ENCODE results near the gene UGT1A1.

GRCh38 chr2:233815861-233816260 lies 55.8 kb downstream of the UGT1A1 start:
- TF ChIP-seq ATF3 (IDR thresholded peaks at IDR 0.05; ENCODE audit: borderline replicate concordance, extremely low read depth, low read depth, low read length) (no peak), CTCF (IDR thresholded peaks at IDR 0.05 in 2 of 3, conservative IDR thresholded peaks at IDR 0.05 in 1 of 3; ENCODE audit: control insufficient read depth in 2 of 3, extremely low read depth in 1 of 3, insufficient read depth in 1 of 3, low read depth in 3 of 3, low read length in 3 of 3) (no peak), SIN3A (IDR thresholded peaks at IDR 0.05; ENCODE audit: low read depth, low read length) (no peak), BHLHE40 (IDR thresholded peaks at IDR 0.05; ENCODE audit: borderline replicate concordance in 1 of 2, low read depth in 2 of 2, low read length in 1 of 2) (no peak), CREM (IDR thresholded peaks at IDR 0.05; ENCODE audit: low read depth) (no peak), FOS (IDR thresholded peaks at IDR 0.05; ENCODE audit: borderline replicate concordance, extremely low read depth, insufficient read length) (no peak), REST (IDR thresholded peaks at IDR 0.05; ENCODE audit: low read depth, low read length) (no peak), CBX5 (IDR thresholded peaks at IDR 0.05; ENCODE audit: low read depth) (no peak)

All from GM12878 (cell line).